Ovary (tissue), 9 donors: ENCODE results near the gene KCNAB2. TPM values are rescaled to one million over a fixed set of nuclear protein-coding genes. Genes with fewer than 3 reads are reported as not detected.
A peak's percentile ranks its signal among the peaks of the same experiment; 100 is the strongest.

Experiments used
- DNase-seq, 5 donors: peaks; one replicate each; pipeline ENCODE4 v3.0.0-alpha.2; 2019 to 2020
- H3K27ac ChIP-seq, 2 donors: fragments of 200-600 bp; one replicate each; pipeline versions ENCODE4 v1.5.1 to v1.8.0; 2019 to 2022
- H3K27me3 ChIP-seq: fragments of 200-600 bp; one replicate; pipeline ENCODE4 v1.8.0; 2022
- H3K36me3 ChIP-seq: fragments of 200-600 bp; sonication (generic); one replicate; pipeline ENCODE4 v1.5.1; 2019
- H3K4me1 ChIP-seq: one replicate; pipeline ENCODE4 v1.8.1; 2013; ENCODE audit warnings: mild to moderate bottlenecking, moderate library complexity; ENCODE audit not compliant: insufficient read depth
- H3K4me3 ChIP-seq: fragments of 200-600 bp; sonication (generic); one replicate; pipeline ENCODE4 v1.5.1; 2017
- H3K9me3 ChIP-seq, 2 donors: fragments of 200-600 bp in 1 of 2; sonication (generic) in 1 of 2; one replicate each; pipeline versions ENCODE4 v1.5.1 to v1.8.1; 2013 to 2019; ENCODE audit warnings: mild to moderate bottlenecking in 1 of 2, moderate library complexity in 1 of 2
- EP300 ChIP-seq: sonication (generic); formaldehyde crosslinking; IDR thresholded peaks from one replicate; pipeline ENCODE4 v1.6.1; 2017; ENCODE audit warnings: antibody characterized with exemption
- POLR2A ChIP-seq: fragments of 450-650 bp; IDR thresholded peaks from one replicate; pipeline ENCODE4 v1.6.1; 2017; ENCODE audit warnings: antibody characterized with exemption, mild to moderate bottlenecking, moderate library complexity
- WGBS, 3 donors: extraction: QIAGEN DNeasy Blood & Tissue Kit in 1 of 3; methylation state at CpG; one replicate each; pipeline versions ENCODE4 v1.1.5 to v1.1.7; 2013 to 2017; 5-methylcytosine and 5-hydroxymethylcytosine counted together
- intact Hi-C, 4 donors: fragments of 100-400 bp; cut with DNase I; formaldehyde crosslinking; loops; one replicate each; pipeline versions ENCODE4 v1.11.0 to v1.15.1; 2022 to 2023
- polyA plus RNA-seq, 2 donors: library from polyadenylated mRNA; stranded (reverse); fragments of 200-250 nt in 1 of 2; fragments of 350-450 nt in 1 of 2; fragmentation: Illumina TruSeq in 1 of 2; extraction: RNeasy Lipid Tissue Mini Kit (QIAGEN cat#74804) in 1 of 2; gene quantifications; one replicate each; pipeline ENCODE4 v1.2.3, GENCODE V29; 2013 to 2014
- total RNA-seq, 7 donors: library from RNA; depleted of rRNA in 2 of 7; stranded (reverse); fragments of >200 nt in 2 of 7; fragmentation: NEBNext Ultra II Directional in 3 of 7; extraction: Animal tissue kit (Norgen Biotek cat#: 25700) in 3 of 7; gene quantifications; one replicate each; pipeline versions ENCODE4 v1.1.0 to v1.2.4, GENCODE V29; 2016 to 2023
- TF ChIP-seq, protein P1 (sequence below), 3 donors: fragments of 450-650 bp in 2 of 3; fragments of 200-600 bp in 1 of 3; IDR thresholded peaks; one replicate each; pipeline versions ENCODE4 v1.5.1 to v1.8.0; 2016 to 2022; ENCODE audit warnings: antibody characterized with exemption in 3 of 3, mild to moderate bottlenecking in 1 of 3
- donor health status: DM: no; HTN: no; CAD: no; lungs with moderate emphysema.
- donor health status: DM: no; HTN: no; CAD: no.
- donor health status: Bipolar disorder and iron deficiency.
- donor health status: DM: yes; HTN: yes; CAD: no.
- donor health status: DM: no; HTN: no; CAD: no.
- donor health status: DM: yes; HTN: yes; CAD: no.

The KCNAB2 gene
- total and polyA plus RNA-seq, 9 donors: 2.9 to 18.3 (median 7.1) TPM

DNA sequence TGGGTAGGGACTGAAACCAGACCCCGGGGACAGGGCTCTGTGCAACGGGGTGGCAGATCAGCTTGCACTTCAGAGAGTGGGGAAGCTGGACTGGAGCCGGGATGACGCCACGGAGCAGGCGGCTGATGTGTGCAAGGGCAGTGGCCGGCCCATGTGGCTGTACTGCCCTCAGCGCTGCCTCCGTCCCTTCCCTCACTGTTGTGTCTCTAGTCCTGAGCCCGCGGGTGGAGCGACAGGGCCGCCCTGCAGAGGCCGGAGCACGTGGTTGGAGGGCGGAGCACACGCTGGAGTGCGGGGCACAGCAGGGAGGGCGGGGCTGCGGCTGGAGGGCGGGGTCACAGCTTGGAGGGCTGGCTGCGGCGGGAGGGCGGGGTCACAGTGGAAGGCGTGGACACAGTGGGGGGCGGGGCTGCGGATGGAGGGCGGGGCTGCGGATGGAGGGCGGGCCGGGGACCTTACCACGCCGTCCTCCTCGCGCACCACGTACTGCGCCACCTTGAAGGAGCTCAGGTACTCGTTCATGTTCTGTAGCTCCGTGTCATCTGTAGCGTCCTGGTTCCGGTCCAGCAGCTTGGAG, 82.0 kb downstream of the KCNAB2 start:
- peaks cover 3% of the 10 kb centered on the region for H3K4me1 ChIP-seq
- H3K4me3 ChIP-seq: no peak overlapping the region
- TF ChIP-seq, protein P1, sequence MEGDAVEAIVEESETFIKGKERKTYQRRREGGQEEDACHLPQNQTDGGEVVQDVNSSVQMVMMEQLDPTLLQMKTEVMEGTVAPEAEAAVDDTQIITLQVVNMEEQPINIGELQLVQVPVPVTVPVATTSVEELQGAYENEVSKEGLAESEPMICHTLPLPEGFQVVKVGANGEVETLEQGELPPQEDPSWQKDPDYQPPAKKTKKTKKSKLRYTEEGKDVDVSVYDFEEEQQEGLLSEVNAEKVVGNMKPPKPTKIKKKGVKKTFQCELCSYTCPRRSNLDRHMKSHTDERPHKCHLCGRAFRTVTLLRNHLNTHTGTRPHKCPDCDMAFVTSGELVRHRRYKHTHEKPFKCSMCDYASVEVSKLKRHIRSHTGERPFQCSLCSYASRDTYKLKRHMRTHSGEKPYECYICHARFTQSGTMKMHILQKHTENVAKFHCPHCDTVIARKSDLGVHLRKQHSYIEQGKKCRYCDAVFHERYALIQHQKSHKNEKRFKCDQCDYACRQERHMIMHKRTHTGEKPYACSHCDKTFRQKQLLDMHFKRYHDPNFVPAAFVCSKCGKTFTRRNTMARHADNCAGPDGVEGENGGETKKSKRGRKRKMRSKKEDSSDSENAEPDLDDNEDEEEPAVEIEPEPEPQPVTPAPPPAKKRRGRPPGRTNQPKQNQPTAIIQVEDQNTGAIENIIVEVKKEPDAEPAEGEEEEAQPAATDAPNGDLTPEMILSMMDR (IDR thresholded peaks at IDR 0.05): no peak
- TF ChIP-seq EP300 (no peak), POLR2A (no peak)
- WGBS, 3 donors: 6 to 33% (median 25%) methylated on average over 17 to 41 of the region's 41 CpGs
- H3K27me3 ChIP-seq: no peaks in the 10 kb centered on the region
- intact Hi-C loops: no loop called here
- H3K27ac ChIP-seq: no peak overlapping the region
- DNase-seq: peak; percentile 65 to 82 (median 78)
- no peaks in the 10 kb centered on the region for H3K9me3 ChIP-seq
- no peaks in the 10 kb centered on the region for H3K36me3 ChIP-seq

DNA sequence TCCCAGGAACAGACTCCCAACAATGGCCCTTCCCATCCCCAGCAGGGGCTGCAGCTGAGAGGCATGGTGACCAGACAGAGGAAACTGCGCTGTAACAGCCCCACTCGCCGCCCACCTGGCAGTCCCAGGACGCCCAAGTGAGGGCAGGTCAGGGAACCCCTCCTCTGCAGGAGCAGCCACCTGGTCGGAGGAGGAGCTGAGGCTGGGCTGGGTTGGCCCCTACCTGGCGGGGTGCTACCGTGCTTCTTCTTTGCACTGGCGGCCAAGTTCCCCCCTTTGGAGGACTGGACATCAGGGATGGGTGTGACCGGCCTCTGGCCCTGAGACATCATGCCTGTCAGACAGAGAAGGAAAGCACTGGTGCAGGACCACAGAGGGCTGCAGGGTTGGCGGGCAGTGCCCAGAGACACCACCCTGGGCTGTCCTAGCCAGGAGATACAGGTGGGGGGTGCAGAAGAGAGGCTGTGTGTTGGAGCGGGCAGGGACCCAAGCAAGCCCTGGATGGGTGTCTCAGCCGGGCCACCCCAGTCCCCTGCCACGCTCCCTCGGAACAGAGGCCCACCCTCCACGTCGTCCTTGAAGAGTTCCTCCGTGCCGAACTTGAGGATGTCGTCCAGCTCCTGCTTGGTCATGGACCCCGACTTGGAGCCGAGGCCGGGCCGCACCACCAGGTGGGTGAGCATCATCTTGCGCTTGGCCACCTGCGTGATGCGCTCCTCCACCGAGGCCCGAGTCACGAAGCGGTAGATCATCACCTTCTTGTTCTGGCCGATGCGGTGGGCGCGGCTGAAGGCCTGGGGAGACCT, 82.8 kb downstream of the KCNAB2 start:
- WGBS, 3 donors: 88 to 93% (median 90%) methylated on average over 34 of the region's 34 CpGs
- Histone ChIP-seq H3K27me3 (no peaks in the 10 kb centered on the region), H3K9me3 (no peaks in the 10 kb centered on the region), H3K27ac (no peak overlapping the region), H3K36me3 (no peaks in the 10 kb centered on the region), H3K4me1 (peaks cover 3% of the 10 kb centered on the region), H3K4me3 (no peak overlapping the region)
- TF ChIP-seq, protein P1 (IDR thresholded peaks at IDR 0.05): no peak
- TF ChIP-seq POLR2A (no peak), EP300 (no peak)
- DNase-seq: peak in 1 of 5 donors; percentile 37
- intact Hi-C loops: no loop called here

DNA sequence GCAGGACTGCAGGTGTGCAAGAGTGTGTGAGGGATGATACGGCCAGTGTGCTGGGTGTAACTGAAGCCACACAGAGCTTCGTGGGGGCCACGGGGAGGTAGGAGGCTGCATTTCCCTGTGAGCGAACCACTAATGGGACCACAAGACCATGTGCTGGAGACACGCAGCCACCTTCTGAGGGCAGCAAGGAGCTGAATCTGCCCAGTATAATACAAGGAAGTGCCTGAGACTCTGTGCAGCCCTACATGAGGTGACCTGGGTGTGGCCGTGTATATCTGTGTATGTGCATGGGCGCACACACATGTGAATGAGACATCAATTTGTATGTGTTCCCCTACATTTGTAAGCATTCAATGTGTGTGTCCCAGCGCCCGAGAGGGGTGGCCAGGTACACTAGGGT, 83.6 kb downstream of the KCNAB2 start:
- no peak for TF ChIP-seq POLR2A
- TF ChIP-seq, protein P1 (IDR thresholded peaks at IDR 0.05): no peak
- no peak for TF ChIP-seq EP300
- no peaks in the 10 kb centered on the region for H3K36me3 ChIP-seq
- no peak overlapping the region for H3K4me3 ChIP-seq
- no peak for DNase-seq
- 84 to 90% (median 86%) methylated on average over 9 of the region's 9 CpGs for WGBS, 3 donors
- H3K27me3 ChIP-seq: no peaks in the 10 kb centered on the region
- no peak overlapping the region for H3K27ac ChIP-seq
- H3K9me3 ChIP-seq: no peaks in the 10 kb centered on the region
- H3K4me1 ChIP-seq: peaks cover 3% of the 10 kb centered on the region
- intact Hi-C loops: no loop called here

- Histone ChIP-seq H3K4me3 (no peak overlapping the region), H3K9me3 (no peaks in the 10 kb centered on the region), H3K4me1 (peaks cover 3% of the 10 kb centered on the region), H3K36me3 (no peaks in the 10 kb centered on the region), H3K27me3 (no peaks in the 10 kb centered on the region), H3K27ac (no peak overlapping the region)
- TF ChIP-seq, protein P1 (IDR thresholded peaks at IDR 0.05): no peak
- TF ChIP-seq POLR2A: no peak
- no peak for TF ChIP-seq EP300
- DNase-seq: no peak
- intact Hi-C loops: no loop called here
- WGBS, 3 donors: 72 to 78% (median 74%) methylated on average over 11 of the region's 11 CpGs
Measured at GRCh38 chr1:6130036-6130435, 84.3 kb downstream of the KCNAB2 start.
